NCI-H748 (cell line): ENCODE results near the gene PRDM13.

Experiments used
- DNase-seq: peaks from one replicate; lab custom pipeline; 2025; ENCODE audit not compliant: unreplicated experiment; lab: John Stamatoyannopoulos, UW

The PRDM13 gene

DNA sequence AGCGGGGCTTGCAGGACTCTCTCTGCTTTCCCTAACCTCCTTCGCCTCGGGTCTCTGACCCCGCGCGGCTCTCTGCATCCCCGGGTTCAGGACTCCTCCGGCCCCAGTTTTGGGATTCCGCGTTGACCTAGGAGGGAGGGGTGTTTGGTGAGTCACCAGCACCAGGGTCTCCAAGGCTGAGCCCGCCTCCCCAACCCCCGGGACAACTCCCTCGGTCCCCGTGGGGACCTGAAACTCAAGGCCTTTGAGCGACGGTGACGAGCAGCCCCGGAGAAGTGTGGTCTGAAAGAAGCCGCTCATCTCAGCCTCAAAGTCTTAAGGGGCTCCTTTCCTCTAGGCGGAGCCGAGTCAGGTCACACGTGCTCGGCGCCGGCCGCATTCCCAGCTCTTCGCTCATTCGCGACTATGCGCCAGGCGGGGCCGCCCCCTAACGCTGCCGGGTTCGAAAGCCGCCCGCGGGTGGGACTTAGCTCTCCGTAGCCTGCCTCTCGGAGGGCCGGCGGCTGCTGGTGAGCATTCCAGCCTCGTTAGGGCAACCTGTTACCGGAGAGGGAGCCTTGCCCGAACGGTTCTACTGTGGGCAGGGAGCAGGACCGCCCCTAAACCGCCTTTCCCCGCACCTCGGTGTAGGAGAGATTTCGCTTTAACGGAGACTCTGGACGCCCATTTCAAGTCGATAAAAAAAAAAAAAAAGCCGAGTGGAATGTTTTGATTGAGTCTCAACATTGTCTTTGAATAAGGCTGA lies 3.0 kb upstream of the PRDM13 start:
- DNase-seq: no peak

DNA sequence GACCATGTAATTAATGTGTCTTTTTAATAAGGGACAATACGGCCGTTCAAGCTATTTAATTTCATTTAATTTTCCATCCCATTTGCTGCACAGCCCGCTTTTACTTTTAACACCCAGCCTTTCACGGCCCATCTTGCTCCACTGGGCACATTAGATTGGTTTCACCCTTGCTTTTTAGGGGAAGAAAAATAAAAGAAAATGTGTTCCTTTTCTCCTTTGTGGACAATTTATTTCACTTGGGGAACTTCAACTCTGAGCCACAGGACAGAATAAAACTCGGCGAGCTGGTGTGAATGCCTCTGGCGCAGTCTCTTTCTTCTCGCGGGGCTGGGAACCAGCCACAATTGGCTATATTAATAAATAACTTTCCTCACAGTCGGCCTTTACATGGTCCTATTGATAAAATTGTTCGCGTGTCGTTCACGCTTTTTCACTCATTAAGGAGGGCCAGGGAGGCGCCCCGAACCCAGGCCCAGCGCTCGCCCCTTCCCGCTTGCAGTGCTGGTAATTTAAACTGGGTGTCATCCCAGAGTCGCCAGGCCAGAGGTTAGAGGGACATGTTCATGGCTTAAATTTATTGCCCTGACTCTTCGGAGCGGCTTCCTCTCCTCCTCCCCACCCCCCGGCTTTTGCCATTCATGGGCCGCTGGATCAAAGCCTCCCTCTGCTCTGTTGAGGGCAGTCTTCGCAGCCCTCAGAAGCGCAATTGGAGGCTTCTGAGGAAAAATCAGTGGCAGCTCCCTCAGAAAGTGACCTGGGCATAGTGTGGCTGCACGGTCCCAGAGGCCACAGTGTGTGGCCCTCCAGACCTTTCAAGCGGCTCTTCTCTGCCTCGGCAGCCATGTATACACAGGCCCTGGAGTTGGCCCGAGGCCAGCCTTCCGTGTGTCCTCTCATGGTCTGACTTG lies 2.2 kb upstream of the PRDM13 start:
- DNase-seq: no peak

DNA sequence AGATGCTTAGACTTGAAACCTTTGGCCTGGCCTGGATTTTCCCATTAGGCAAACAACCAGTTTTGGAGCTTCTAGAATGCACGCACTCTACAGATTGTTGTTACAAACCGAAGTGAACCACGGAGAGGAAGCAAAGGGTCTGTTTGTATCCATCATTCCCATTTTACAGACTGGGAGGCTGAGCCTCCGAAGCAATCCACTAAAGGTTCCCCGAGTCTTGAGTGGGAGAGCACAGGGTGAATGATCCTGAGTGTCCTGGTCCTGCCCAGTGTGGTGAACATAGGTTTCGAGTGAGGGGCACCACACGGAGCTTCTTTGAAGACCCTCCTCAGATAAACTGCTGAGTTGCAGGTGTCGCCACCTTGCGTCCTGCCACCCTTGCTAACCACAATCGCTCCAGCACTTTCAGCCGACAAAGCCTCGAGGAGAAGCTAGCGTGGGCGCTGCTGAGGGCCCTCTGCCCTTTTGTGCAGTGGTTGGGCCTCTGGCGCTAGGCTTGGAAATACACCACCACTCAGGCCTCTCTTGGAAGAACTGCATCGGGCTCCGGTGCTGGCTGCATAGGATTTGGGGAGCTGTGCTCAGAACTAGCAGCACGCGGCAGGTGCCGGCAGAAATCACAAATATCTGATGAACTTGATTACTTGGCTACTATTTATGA lies 1.4 kb upstream of the PRDM13 start:
- DNase-seq: no peak

DNA sequence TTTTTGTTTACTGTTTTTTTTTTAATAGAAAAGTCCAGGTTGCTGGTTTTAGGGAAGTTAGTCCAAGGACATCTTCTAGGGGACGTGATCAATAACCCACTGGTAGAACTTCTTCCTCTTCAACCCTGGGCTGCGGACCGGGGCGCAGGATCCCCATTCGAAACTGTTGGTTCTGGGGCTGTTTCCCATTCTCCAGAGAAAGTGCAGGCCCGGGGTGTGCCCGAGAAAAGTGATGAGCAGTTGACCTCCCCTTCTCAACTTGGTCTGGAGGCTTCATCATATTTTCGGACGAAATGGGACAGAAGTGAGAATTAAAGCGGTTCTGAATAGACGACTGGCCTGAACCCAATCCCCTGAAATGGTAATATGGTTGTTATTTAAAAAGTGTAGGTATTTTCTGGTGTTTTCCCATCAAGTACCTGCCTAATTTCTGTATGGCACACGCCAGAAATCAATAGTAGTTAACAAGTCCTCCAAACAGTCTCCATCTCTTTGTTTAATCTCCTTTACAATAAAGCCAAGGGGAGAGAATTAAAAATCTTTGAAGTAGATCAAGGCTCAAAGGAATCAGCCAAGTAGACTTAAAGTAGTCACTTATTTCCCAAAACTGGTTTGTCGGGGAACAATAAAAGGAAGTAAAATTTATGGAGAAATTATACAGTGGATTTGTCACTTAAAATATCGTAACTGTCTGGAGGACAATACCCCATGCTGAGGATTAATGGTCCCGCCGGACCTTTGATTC lies 550 bp upstream of the PRDM13 start:
- DNase-seq: no peak

DNA sequence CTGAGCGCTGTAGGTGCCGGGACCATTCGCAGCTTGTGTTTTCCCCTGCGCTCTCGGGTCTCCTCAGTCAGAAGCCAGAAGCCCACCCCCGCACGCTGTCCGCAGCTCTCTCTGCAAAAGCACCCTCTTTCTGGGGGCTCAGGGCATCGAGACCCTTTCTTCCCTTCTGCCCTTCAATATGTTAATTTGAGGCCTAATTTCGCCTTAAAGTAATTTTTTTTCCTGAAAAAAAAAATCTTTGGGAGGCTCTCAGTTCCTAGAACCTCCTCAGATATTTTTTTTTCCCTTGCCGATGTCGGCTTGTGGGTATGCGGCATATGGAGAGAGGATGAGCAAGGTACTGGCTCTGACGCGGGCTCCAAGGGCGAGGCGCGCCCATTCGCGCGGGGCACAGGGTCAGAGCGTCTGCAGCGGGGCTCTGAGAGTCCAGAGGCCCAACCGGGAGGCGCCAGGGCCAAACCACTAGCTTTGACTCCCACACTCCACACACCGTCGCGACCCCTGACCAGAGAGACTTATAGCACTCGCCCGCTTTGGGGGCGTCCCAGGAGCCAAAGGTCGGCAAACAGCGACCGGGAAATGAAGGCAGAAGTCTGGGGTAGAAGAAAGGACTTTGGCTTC lies 893 bp downstream of the PRDM13 start:
- no peak for DNase-seq

DNA sequence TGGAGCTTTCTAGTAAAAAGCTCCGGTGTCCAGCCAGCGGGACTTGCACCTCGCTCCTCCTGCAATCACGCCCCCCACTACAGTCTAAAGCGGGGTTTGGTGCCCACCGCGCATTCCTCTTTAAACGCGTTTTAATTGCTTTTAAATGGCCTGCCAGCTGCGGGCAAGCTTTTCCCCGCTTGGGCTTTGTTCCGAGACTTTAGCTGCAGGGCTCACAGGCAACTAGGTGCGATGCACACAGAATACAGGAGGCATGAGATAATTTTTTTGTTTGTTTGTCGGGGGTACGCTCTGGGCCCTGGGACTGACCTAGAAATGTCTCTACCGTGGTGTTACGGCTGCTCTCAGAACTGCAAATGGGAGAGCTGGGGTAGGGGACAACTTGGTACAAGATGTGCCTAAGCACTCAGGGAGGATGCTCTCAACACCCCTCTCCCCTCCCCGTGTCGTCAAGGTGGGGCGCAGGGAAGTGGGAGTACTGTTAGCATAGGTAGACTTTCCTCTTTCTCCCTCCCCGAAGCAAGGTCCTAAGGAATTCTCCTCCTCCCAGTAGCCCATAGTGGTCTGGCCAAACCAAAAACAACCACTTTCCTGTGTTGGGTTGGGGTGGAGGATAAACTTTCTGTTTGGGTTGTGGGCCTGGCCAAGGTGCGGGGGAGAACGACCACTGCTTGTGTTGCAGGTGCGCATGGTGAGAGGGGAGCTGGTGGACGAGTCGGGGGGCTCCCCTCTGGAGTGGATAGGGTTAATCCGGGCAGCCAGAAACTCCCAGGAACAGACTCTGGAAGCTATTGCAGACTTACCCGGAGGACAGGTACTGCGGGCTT lies 1.6 kb downstream of the PRDM13 start:
- DNase-seq: no peak

DNA sequence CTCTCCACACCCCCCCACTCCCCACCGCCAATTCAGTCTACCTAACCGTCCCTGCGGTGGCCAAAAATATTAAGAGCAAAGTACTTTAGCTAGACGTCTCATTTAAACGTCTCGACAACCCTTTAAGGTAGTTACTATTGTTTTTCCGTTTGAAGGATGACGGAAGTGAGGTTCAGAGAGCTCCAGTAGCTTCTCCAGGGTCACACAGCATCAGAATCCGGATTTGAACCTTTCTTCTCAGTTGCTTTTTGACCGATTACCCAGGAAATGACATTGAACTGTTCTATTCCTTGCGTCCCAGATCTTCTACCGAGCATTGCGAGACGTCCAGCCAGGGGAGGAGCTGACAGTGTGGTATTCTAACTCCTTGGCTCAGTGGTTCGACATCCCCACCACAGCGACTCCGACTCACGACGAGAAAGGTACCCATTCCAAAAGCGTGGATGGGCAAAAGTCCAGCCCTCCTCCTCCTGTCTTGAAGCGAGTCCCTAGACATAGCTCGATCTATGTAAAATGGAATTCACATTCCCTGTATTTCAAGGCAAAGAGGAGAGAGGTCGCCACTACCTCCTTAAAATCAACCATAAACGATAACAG lies 2.4 kb downstream of the PRDM13 start:
- no peak for DNase-seq

DNA sequence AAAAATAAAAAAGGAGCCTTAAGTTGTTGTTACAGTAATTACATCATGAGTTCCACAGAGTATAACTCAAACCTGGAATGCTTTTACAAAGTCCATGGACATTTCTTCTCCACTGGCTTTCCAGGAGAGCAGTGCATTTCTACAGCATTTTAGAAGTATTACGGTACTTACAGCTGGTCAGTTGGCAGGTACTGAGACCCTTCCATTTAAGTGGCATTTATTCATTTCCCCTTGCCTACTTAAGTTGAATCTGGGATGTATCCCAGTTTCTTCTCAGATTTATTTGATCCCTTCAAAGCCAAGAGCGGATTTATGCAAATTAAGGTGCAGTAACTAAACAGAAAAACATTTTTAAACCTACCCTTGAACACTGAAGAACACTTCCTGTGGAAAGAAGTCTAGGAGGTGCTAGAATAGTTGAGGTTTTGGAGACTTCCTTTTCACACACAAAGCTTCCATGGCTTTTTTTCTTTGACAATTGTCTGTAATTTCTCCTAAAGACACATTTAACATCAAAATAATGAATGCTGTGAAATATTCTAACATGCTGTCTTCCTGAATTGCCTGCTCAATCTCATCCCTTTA lies 3.4 kb downstream of the PRDM13 start:
- DNase-seq: no peak

DNA sequence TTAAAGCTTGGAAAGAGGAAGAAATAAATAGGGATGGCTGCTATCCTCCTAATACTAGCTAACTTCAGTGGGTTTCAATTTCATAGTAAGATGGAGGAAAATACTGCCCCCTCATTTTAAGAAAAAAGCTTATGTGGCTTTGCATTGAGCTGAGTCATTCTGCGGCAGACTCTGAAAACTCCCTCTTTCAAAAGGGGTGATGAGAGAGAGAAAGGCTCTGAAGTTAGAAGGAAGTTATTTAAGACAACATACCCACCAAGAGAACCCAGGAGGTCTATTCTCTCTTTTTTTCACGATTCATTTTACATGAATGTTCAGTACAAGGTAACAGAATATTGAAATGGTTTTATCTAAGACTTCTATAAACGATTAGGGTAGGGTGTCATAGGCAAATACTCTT lies 4.5 kb downstream of the PRDM13 start:
- no peak for DNase-seq

DNA sequence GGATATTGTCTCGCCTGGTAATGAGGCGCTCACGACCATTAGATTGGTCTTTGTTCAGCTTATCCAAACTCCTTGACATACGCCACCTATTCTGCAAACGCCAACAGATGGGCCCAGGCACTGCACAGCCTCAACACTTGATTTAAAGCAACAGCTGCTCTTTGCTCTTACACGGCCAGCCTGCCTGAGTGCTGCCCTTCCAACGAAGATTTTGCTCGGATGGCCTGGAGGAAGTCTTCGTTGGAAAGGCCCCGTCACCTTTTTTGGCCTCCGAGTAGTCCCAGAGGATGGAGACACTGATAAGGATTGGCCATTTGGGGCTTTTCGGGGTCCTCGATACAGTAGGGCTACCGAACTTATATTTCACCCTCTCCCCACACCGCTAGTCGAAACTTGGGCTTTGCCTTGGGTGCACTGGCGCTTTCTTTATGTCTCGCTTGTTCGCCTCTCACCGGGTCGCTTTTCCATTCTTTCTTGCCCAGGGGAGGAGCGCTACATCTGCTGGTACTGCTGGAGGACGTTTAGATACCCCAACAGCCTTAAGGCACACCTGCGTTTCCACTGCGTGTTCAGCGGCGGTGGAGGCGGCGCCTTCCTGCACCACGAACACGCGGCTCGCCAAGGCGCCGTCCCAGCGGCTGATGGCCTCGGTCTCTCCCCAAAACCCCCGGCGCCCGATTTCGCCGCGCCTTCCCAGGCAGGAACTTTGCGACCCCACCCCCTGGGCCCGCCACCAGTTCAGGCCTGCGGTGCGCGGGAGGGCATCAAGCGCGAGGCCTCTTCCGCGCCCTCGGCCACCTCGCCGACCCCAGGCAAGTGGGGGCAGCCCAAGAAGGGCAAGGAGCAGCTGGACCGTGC lies 6.1 kb downstream of the PRDM13 start:
- DNase-seq: peak; percentile 82

DNA sequence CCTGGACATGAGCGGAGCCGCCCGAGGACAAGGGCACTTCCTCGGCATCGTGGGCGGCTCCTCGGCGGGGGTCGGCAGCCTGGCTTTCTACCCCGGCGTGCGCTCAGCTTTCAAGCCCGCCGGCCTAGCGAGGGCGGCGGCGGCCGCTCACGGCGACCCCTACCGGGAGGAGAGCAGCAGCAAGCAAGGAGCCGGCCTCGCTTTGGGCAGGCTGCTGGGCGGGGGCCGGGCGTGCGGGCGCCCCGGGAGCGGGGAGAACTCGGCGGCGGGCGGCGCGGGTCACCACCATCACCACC lies 6.7 kb downstream of the PRDM13 start:
- peak; percentile 78 for DNase-seq

DNA sequence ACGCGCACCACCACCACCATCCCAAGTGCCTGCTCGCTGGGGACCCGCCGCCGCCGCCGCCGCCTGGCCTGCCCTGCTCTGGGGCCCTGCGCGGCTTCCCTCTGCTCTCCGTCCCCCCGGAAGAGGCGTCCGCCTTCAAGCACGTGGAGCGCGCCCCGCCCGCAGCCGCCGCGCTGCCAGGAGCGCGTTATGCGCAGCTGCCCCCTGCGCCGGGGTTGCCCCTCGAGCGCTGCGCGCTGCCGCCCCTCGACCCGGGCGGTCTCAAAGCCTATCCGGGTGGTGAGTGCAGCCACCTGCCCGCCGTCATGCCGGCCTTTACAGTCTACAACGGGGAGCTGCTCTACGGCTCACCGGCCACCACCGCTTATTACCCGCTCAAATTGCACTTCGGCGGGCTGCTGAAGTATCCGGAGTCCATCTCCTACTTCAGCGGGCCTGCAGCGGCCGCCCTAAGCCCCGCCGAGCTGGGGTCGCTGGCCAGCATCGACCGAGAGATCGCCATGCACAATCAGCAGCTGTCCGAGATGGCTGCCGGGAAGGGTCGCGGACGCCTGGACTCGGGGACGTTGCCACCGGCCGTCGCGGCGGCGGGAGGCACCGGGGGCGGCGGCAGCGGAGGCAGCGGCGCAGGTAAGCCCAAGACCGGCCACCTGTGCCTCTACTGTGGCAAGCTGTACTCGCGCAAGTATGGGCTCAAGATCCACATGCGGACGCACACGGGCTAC lies 7.2 kb downstream of the PRDM13 start:
- DNase-seq: peak; percentile 81

DNA sequence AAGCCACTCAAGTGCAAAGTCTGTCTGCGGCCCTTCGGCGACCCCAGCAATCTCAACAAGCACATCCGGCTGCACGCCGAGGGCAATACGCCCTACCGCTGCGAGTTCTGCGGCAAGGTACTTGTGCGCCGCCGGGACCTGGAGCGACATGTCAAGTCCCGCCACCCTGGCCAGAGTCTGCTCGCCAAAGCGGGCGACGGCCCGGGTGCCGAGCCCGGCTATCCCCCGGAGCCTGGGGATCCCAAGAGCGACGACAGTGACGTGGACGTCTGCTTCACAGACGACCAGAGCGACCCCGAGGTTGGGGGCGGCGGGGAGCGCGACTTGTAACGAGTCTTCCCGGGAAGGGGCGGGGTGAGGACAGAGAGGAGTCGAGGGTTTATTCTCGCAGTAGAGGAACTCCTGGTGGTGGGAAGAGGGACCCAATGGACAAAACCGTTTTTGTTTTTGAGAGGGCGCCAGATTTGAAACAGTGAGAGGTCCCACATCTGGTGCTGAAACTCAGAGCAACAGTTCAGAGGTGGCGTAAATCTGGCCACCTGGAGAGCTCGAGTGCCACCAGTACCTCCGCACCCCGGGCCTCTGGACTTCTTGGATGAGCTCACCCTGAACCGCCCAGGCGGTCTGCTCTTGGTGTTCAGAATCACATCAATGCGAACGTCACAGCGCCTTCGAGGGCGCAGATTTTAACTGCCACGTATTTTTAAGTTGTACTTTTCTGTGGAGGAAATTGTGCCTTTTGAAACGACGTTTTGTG lies 8.0 kb downstream of the PRDM13 start:
- DNase-seq: peak; percentile 87

DNA sequence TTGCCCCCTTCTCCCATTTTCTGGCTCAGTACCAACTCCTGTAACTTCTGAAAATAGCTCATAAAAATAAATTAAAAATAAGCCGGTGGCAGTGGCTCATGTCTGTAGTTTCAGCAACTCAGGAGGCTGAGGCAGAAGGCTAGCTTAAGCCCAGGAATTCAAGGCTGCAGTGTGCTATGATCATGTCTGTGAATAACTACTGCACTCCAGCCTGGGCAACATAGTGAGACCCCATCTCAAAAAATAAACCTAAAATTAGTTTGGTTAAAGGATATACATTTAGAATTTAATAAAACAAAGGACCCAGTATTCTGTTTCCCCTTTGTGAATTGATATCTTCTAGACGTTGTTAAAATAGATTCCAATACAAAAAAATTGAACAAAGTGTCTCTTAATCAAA lies 10.5 kb downstream of the PRDM13 start:
- no peak for DNase-seq

DNA sequence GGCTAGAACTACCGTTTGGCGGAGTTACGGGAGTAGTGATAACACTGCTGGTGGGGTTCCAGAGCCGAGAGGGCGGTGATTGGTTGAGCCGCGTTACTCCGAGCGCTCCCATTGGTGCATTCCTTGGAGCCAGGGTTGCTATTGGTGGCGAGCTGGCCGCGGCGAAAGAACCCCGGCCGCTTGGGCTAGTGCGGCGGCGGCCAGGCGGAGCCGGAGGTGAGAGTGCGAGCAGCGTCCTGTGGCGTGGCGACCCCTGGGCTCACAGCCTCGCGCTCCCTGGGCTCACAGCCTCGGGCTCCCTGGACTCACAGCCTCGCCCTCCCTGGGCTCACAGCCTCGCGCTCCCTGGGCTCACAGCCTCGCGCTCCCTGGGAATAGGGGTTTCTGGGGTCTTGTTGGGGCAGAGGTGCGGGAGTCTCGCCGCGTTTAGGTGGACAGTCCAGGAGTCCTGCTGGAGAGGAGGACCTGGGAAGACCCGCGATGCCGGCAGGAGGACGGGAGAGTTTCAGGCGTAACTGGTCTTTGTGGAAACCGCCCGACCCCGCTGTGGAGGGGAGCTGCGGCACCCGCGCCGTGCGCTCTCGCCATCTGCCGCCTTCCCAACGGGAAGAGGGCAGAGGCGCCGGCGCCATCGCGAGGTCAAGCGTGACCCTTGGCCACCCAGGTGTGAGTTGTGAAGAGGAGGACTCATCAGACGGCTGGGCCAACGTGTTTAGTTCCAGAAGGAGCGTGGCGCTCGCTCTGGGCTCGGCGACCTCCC lies 12.2 kb downstream of the PRDM13 start:
- no peak for DNase-seq

DNA sequence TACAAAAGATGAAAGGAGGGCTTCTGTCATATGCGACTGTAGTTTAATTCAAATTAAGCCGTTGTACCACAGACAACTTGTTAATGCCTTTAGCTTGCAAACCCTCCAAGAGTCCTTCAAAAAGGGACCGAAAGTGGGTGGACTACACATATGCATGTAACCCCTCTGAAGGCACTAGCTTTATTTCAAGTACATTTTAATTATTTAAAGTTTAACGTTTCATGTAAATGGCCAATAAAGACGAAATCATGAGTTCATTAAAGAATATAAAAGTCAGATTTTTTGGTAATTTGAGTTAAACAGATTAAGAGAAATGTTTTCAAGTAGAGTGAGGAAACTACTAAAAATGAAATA lies 12.8 kb downstream of the PRDM13 start:
- DNase-seq: no peak
